GM20431 (cell line): ENCODE measurements around the gene THOP1.

Experiments used
- in situ Hi-C: fragments of 300-500 bp; cut with MseI, MboI; formaldehyde crosslinking; loops from one replicate; pipeline ENCODE4 v1.15.0; 2020; ENCODE audit warnings: low sequenced_read_pairs; ENCODE audit not compliant: unreplicated experiment

The THOP1 gene

GRCh38 chr19:2799273-2800020 is 14.1 kb downstream of the THOP1 start:
- in situ Hi-C loops: no loop called here

GRCh38 chr19:2800506-2800905 is 15.2 kb downstream of the THOP1 start:
- in situ Hi-C loops: no loop called here

- in situ Hi-C loops: no loop called here
Observed at GRCh38 chr19:2802826-2803225, 17.5 kb downstream of the THOP1 start.

GRCh38 chr19:2803486-2804155 is 18.3 kb downstream of the THOP1 start:
- in situ Hi-C loops: no loop called here

GRCh38 chr19:2804156-2805004 is 19.1 kb downstream of the THOP1 start:
- in situ Hi-C loops: no loop called here

- in situ Hi-C loops: no loop called here
Observed at GRCh38 chr19:2805261-2805900, 20.1 kb downstream of the THOP1 start.

- in situ Hi-C loops: no loop called here
Observed at GRCh38 chr19:2805991-2806649, 20.8 kb downstream of the THOP1 start.

GRCh38 chr19:2806736-2807378 is 21.6 kb downstream of the THOP1 start:
- in situ Hi-C loops: no loop called here

GRCh38 chr19:2807379-2808128 is 22.3 kb downstream of the THOP1 start:
- in situ Hi-C loops: no loop called here

- in situ Hi-C loops: no loop called here
Observed at GRCh38 chr19:2808129-2808941, 23.0 kb downstream of the THOP1 start.

- in situ Hi-C loops: no loop called here
Observed at GRCh38 chr19:2809387-2810140, 24.3 kb downstream of the THOP1 start.

- in situ Hi-C loops: no loop called here
Observed at GRCh38 chr19:2810141-2811091, 25.1 kb downstream of the THOP1 start.

- in situ Hi-C loops: no loop called here
Observed at GRCh38 chr19:2811221-2811722, 26.0 kb downstream of the THOP1 start.

- in situ Hi-C loops: no loop called here
Observed at GRCh38 chr19:2811735-2812413, 26.6 kb downstream of the THOP1 start.
